H9 (cell line): ENCODE data around the gene THBS3. TPM values are rescaled to one million over a fixed set of nuclear protein-coding genes. Genes with fewer than 3 reads are reported as not detected.

Source experiments
- DNase-seq: peaks from one replicate; pipeline ENCODE4 v3.0.0-alpha.2; 2017
- H2AFZ ChIP-seq: one replicate; pipeline ENCODE4 v1.6.1; 2013; ENCODE audit warnings: mild to moderate bottlenecking, low read length, control low read depth, moderate library complexity
- H2AK5ac ChIP-seq: 2 replicates; pipeline ENCODE4 v1.6.1; 2013; ENCODE audit warnings: low read length, control low read depth, mixed read lengths; ENCODE audit not compliant: insufficient read length
- H2BK120ac ChIP-seq: one replicate; pipeline ENCODE4 v1.6.1; 2013; ENCODE audit warnings: low read depth, mild to moderate bottlenecking, low read length, control low read depth, inconsistent platforms; ENCODE audit not compliant: poor library complexity, severe bottlenecking
- H2BK12ac ChIP-seq: 2 replicates; pipeline ENCODE4 v1.6.1; 2013; ENCODE audit warnings: low read length, control low read depth, mixed read lengths, low read depth; ENCODE audit not compliant: insufficient read length
- H2BK15ac ChIP-seq: 2 replicates; pipeline ENCODE4 v1.6.1; 2013; ENCODE audit warnings: low read depth, low read length, control low read depth
- H2BK20ac ChIP-seq: one replicate; pipeline ENCODE4 v1.6.1; 2013; ENCODE audit warnings: low read depth, mild to moderate bottlenecking, low read length, control low read depth, inconsistent platforms; ENCODE audit not compliant: poor library complexity, severe bottlenecking
- H2BK5ac ChIP-seq: 2 replicates; pipeline ENCODE4 v1.6.1; 2013; ENCODE audit warnings: low read length, control low read depth, mixed read lengths; ENCODE audit not compliant: insufficient read length
- H3K14ac ChIP-seq: 2 replicates; pipeline ENCODE4 v1.6.1; 2013; ENCODE audit warnings: low read length, control low read depth; ENCODE audit not compliant: insufficient read depth
- H3K18ac ChIP-seq: 2 replicates; pipeline ENCODE4 v1.6.1; 2013; ENCODE audit warnings: low read depth, mild to moderate bottlenecking, mixed read lengths, low read length, control low read depth; ENCODE audit not compliant: insufficient read length
- H3K23ac ChIP-seq: 2 replicates; pipeline ENCODE4 v1.6.1; 2013; ENCODE audit warnings: low read length, control low read depth, mixed read lengths, low read depth; ENCODE audit not compliant: insufficient read length
- H3K23me2 ChIP-seq: 2 replicates; pipeline ENCODE4 v1.6.1; 2013; ENCODE audit warnings: low read depth, mild to moderate bottlenecking, mixed read lengths, low read length, control low read depth; ENCODE audit not compliant: insufficient read length, poor library complexity, severe bottlenecking
- H3K27ac ChIP-seq: 2 replicates; pipeline ENCODE4 v1.5.1; 2013; ENCODE audit warnings: low read length, control low read depth, mixed read lengths, low read depth; ENCODE audit not compliant: insufficient read length
- H3K27me3 ChIP-seq: 2 replicates; pipeline ENCODE4 v1.6.1; 2013; ENCODE audit warnings: low read length, control low read depth, inconsistent platforms; ENCODE audit not compliant: insufficient read depth
- H3K4ac ChIP-seq: 2 replicates; pipeline ENCODE4 v1.6.1; 2013; ENCODE audit warnings: low read depth, mild to moderate bottlenecking, control low read depth, inconsistent platforms, low read length, moderate library complexity
- H3K4me1 ChIP-seq: 2 replicates; pipeline ENCODE4 v1.6.1; 2013; ENCODE audit warnings: low read length, control low read depth, inconsistent platforms; ENCODE audit not compliant: insufficient read depth
- H3K4me2 ChIP-seq: 2 replicates; pipeline ENCODE4 v1.6.1; 2013; ENCODE audit warnings: low read length, control low read depth, mixed read lengths; ENCODE audit not compliant: insufficient read length, insufficient read depth
- H3K56ac ChIP-seq: 2 replicates; pipeline ENCODE4 v1.6.1; 2013; ENCODE audit warnings: low read depth, mild to moderate bottlenecking, mixed read lengths, low read length, control low read depth; ENCODE audit not compliant: insufficient read length
- H3K79me1 ChIP-seq: 2 replicates; pipeline ENCODE4 v1.6.1; 2013; ENCODE audit warnings: low read depth, mild to moderate bottlenecking, moderate library complexity, low read length, control low read depth, inconsistent platforms; ENCODE audit not compliant: insufficient read depth, poor library complexity, severe bottlenecking
- H3K79me2 ChIP-seq: 2 replicates; pipeline ENCODE4 v1.6.1; 2013; ENCODE audit warnings: low read length, control low read depth, inconsistent platforms; ENCODE audit not compliant: insufficient read depth
- H3K9ac ChIP-seq: 2 replicates; pipeline ENCODE4 v1.6.1; 2013; ENCODE audit warnings: low read length, control low read depth, mixed read lengths; ENCODE audit not compliant: insufficient read length; ENCODE audit errors: extremely low read depth
- H3K9me3 ChIP-seq: one replicate; pipeline ENCODE4 v1.6.1; 2013; ENCODE audit warnings: low read depth, low read length, inconsistent platforms; ENCODE audit not compliant: control insufficient read depth
- H3T11ph ChIP-seq: one replicate; pipeline ENCODE4 v1.6.1; 2013; ENCODE audit warnings: mild to moderate bottlenecking, low read length, control low read depth, inconsistent platforms
- H4K20me1 ChIP-seq: one replicate; pipeline ENCODE4 v1.6.1; 2013; ENCODE audit not compliant: control insufficient read depth, insufficient read length, insufficient read depth
- H4K5ac ChIP-seq: 2 replicates; pipeline ENCODE4 v1.6.1; 2013; ENCODE audit warnings: low read depth, mild to moderate bottlenecking, mixed read lengths, low read length, control low read depth; ENCODE audit not compliant: insufficient read length
- H4K8ac ChIP-seq: replicated peaks from 2 replicates; pipeline ENCODE4 v1.6.1; 2013; ENCODE audit warnings: low read length, control low read depth, mixed read lengths, low read depth; ENCODE audit not compliant: insufficient read length
- H4K91ac ChIP-seq: 2 replicates; pipeline ENCODE4 v1.6.1; 2013; ENCODE audit warnings: low read depth, mild to moderate bottlenecking, moderate library complexity, mixed read lengths, low read length, control low read depth; ENCODE audit not compliant: insufficient read length
- H3K27ac Mint-ChIP-seq, 3 experiments: 2 replicates in 2 of 3; 3 replicates in 1 of 3; pipeline ENCODE4 v1.8.0; 2020 to 2021; ENCODE audit warnings: mixed read lengths in 3 of 3, mild to moderate bottlenecking in 1 of 3, moderate library complexity in 1 of 3
- H3K27me3 Mint-ChIP-seq: 2 replicates; pipeline ENCODE4 v1.8.0; 2021; ENCODE audit warnings: low read depth, mild to moderate bottlenecking, moderate library complexity, mixed read lengths
- H3K36me3 Mint-ChIP-seq, 3 experiments: 2 replicates in 2 of 3; 3 replicates in 1 of 3; pipeline ENCODE4 v1.8.0; 2020 to 2021; ENCODE audit warnings: low read depth in 3 of 3, mixed read lengths in 3 of 3; ENCODE audit not compliant: insufficient read depth in 1 of 3
- H3K4me1 Mint-ChIP-seq, 2 experiments: 2 replicates each; pipeline ENCODE4 v1.8.0; 2020; ENCODE audit warnings: mixed read lengths in 2 of 2
- H3K4me3 Mint-ChIP-seq, 2 experiments: 2 replicates in 1 of 2; 3 replicates in 1 of 2; pipeline ENCODE4 v1.8.0; 2020 to 2021; ENCODE audit warnings: mild to moderate bottlenecking in 2 of 2, mixed read lengths in 2 of 2, moderate library complexity in 1 of 2
- H3K9me3 Mint-ChIP-seq, 2 experiments: 2 replicates in 1 of 2; 3 replicates in 1 of 2; pipeline ENCODE4 v1.8.0; 2020; ENCODE audit warnings: mild to moderate bottlenecking in 2 of 2, mixed read lengths in 2 of 2, moderate library complexity in 1 of 2
- WGBS: extraction: QIAGEN DNeasy Blood & Tissue Kit; methylation state at CpG from one replicate; pipeline ENCODE4 v1.1.7; 2013; ENCODE audit warnings: missing lambda C conversion rate, low lambda C conversion rate, mixed read lengths; ENCODE audit not compliant: insufficient read length; ENCODE audit errors: extremely low coverage; 5-methylcytosine and 5-hydroxymethylcytosine counted together
- total RNA-seq: library from RNA; stranded (reverse); gene quantifications from 2 replicates; pipeline ENCODE4 v1.2.1, GENCODE V29; 2021
- TF ChIP-seq, protein P1 (sequence below): fragments of 200-600 bp; sonication (generic); conservative IDR thresholded peaks from 3 replicates; pipeline ENCODE4 v1.8.0; 2021; ENCODE audit warnings: antibody characterized with exemption, mild to moderate bottlenecking

Gene THBS3
- total RNA-seq, 1 experiment from 2014 or later, result 5.9 TPM

DNA sequence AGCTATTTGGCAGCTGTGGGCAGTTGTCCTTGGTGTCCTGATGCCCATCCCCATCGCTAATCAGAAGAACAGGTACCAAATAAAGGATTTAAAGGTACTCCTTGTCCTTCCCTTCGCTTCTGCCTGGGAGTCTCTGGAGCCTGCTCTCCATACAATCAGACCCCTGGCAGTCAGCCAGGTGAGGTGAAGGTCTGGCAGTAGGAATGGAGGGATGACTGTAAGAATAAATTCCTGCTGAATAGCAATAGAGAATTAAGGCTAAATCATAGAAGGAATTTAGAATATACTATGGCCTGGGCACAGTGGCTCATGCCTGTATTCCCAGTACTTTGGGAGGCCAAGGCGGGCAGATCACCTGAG, 9.2 kb downstream of the THBS3 start:
- Histone ChIP-seq H4K5ac (peak overlapping the region; percentile 13), H2AFZ (no peak overlapping the region), H3K79me1 (no peaks in the 10 kb centered on the region), H4K20me1 (peaks cover 5% of the 10 kb centered on the region), H2BK20ac (no peak overlapping the region), H2AK5ac (no peak overlapping the region), H3K4me1 (peaks cover 7% of the 10 kb centered on the region), H3K79me2 (peaks cover 13% of the 10 kb centered on the region; the same call in 1 of the 2 replicates), H3K9ac (no peak overlapping the region), H2BK12ac (no peak overlapping the region), H3K14ac (no peak overlapping the region), H3K56ac (no peak overlapping the region), H3K18ac (no peak overlapping the region), H4K91ac (no peak overlapping the region), H2BK15ac (no peak overlapping the region), H3K23ac (no peak overlapping the region), H2BK120ac (no peak overlapping the region), H3T11ph (no peak overlapping the region), H4K8ac (no peak overlapping the region), H3K27ac (no peak overlapping the region), H3K27me3 (no peaks in the 10 kb centered on the region), H3K4me2 (no peak overlapping the region), H3K4ac (no peak overlapping the region), H2BK5ac (no peak overlapping the region), H3K9me3 (no peaks in the 10 kb centered on the region), H3K23me2 (peaks cover 22% of the 10 kb centered on the region)
- H3K27me3 Mint-ChIP-seq, result peaks cover 2% of the 10 kb centered on the region; the same call in 1 of the 2 replicates
- peaks cover 67 to 82% (median 79%) of the 10 kb centered on the region in 3 experiments for H3K36me3 Mint-ChIP-seq
- H3K9me3 Mint-ChIP-seq, result peaks cover 3 to 4% of the 10 kb centered on the region in 2 experiments; a peak in 4 of 5 replicates
- H3K27ac Mint-ChIP-seq, result peak overlapping the region in 2 of 3 experiments; percentile 86 to 87; a peak in 4 of 7 replicates
- H3K4me1 Mint-ChIP-seq, result peaks cover 23 to 38% of the 10 kb centered on the region in 2 experiments
- no CpG with 5 or more reads among the region's 3 CpGs for WGBS
- TF ChIP-seq, protein P1, sequence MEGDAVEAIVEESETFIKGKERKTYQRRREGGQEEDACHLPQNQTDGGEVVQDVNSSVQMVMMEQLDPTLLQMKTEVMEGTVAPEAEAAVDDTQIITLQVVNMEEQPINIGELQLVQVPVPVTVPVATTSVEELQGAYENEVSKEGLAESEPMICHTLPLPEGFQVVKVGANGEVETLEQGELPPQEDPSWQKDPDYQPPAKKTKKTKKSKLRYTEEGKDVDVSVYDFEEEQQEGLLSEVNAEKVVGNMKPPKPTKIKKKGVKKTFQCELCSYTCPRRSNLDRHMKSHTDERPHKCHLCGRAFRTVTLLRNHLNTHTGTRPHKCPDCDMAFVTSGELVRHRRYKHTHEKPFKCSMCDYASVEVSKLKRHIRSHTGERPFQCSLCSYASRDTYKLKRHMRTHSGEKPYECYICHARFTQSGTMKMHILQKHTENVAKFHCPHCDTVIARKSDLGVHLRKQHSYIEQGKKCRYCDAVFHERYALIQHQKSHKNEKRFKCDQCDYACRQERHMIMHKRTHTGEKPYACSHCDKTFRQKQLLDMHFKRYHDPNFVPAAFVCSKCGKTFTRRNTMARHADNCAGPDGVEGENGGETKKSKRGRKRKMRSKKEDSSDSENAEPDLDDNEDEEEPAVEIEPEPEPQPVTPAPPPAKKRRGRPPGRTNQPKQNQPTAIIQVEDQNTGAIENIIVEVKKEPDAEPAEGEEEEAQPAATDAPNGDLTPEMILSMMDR, result no peak
- 0 out of 5 replicates have a peak overlapping the region, but pooled peaks have one; percentile 19 to 75 for H3K4me3 Mint-ChIP-seq
- no peak for DNase-seq
